RWPE1 (cell line): ENCODE data around the gene TLE4.

Experiments
- CTCF ChIA-PET: fragments of 350-600 bp; sonication (Branson Sonifier 250); formaldehyde crosslinking; extraction: SDS; loops from one replicate; lab custom pipeline; 2021; lab: Yijun Ruan, JAX
- POLR2A ChIA-PET: fragments of 400-600 bp; formaldehyde crosslinking; extraction: SDS; loops from one replicate; lab custom pipeline; 2020; ENCODE audit warnings: antibody characterized with exemption; ENCODE audit not compliant: low non-redundant PET; lab: Yijun Ruan, JAX
- DNase-seq: peaks from one replicate; pipeline ENCODE4 v3.0.0; 2012; ENCODE audit warnings: low spot score
- H3K27ac ChIP-seq: fragments of 450-650 bp; 2 replicates; pipeline ENCODE4 v1.5.1; 2017
- CTCF ChIP-seq: fragments of 450-650 bp; conservative IDR thresholded peaks from 2 replicates; pipeline ENCODE4 v1.5.1; 2017; ENCODE audit warnings: low read depth, mild to moderate bottlenecking

Gene TLE4

GRCh38 chr9:79693750-79694149, 122.0 kb downstream of the TLE4 start:
- ChIA-PET CTCF (no interaction called here), POLR2A (no interaction called here)
- H3K27ac ChIP-seq = no peak overlapping the region
- no peak for TF ChIP-seq CTCF
- DNase-seq = no peak

GRCh38 chr9:79694208-79694607, 122.4 kb downstream of the TLE4 start:
- H3K27ac ChIP-seq = no peak overlapping the region
- CTCF ChIA-PET = interaction anchor here (1.2 kb wide), 1 partner anchor 9 kb away, joined by 4 read pairs; no protein-coding TSS in a partner anchor
- TF ChIP-seq CTCF = no peak
- DNase-seq = no peak
- POLR2A ChIA-PET = no interaction called here

- DNase-seq = no peak
- ChIA-PET POLR2A (no interaction called here), CTCF (interaction anchor here (1.2 kb wide), 1 partner anchor 9 kb away, joined by 4 read pairs; no protein-coding TSS in a partner anchor)
- no peak for TF ChIP-seq CTCF
- H3K27ac ChIP-seq = no peak overlapping the region
Measured at GRCh38 chr9:79694676-79695400, 123.1 kb downstream of the TLE4 start.

- H3K27ac ChIP-seq = no peak overlapping the region
- ChIA-PET POLR2A (no interaction called here), CTCF (interaction anchor here (1.2 kb wide), 1 partner anchor 8 kb away, joined by 4 read pairs; no protein-coding TSS in a partner anchor)
- DNase-seq = no peak
- TF ChIP-seq CTCF = no peak
Measured at GRCh38 chr9:79695531-79696175, 123.9 kb downstream of the TLE4 start.

GRCh38 chr9:79698967-79699366, 127.2 kb downstream of the TLE4 start:
- H3K27ac ChIP-seq = no peak overlapping the region
- ChIA-PET POLR2A (no interaction called here), CTCF (no interaction called here)
- TF ChIP-seq CTCF = no peak
- no peak for DNase-seq

- TF ChIP-seq CTCF = no peak
- DNase-seq = no peak
- CTCF ChIA-PET = no interaction called here
- no peak overlapping the region for H3K27ac ChIP-seq
- POLR2A ChIA-PET = interaction anchor here (0.6 kb wide), 1 partner anchor 10 kb away, joined by 3 read pairs; no protein-coding TSS in a partner anchor
Measured at GRCh38 chr9:79699479-79699878, 127.7 kb downstream of the TLE4 start.
